OCI-LY3 (cell line): ENCODE data around the gene POLD2.

ENCODE experiments used
- H2AFZ ChIP-seq: fragments of 200-600, 300-600 bp; shearing (Covaris generic); 2 replicates; pipeline ENCODE4 v1.6.0; 2014; ENCODE audit warnings: antibody characterized with exemption, low read depth, low read length
- H3K27ac ChIP-seq: fragments of 200-600, 300-600 bp; sonication (generic); 2 replicates; pipeline ENCODE4 v1.5.1; 2014; ENCODE audit warnings: mild to moderate bottlenecking, low read length, moderate library complexity, mixed read lengths
- H3K27me3 ChIP-seq: fragments of 200-600, 300-600 bp; sonication (generic); 2 replicates; pipeline ENCODE4 v1.6.1; 2014; ENCODE audit warnings: low read depth, low read length, mixed read lengths
- H3K36me3 ChIP-seq: fragments of 200-600, 300-600 bp; sonication (generic); replicated peaks from 2 replicates; pipeline ENCODE3; 2014; ENCODE audit warnings: low read depth, low read length, mixed read lengths
- H3K4me1 ChIP-seq: fragments of 300-600, 200-600 bp; sonication (generic); 2 replicates; pipeline ENCODE4 v1.6.1; 2014; ENCODE audit warnings: low read length, mixed read lengths
- H3K4me2 ChIP-seq: fragments of 200-600, 300-600 bp; sonication (generic); 2 replicates; pipeline ENCODE4 v1.6.1; 2014; ENCODE audit warnings: low read length, mixed read lengths
- H3K4me3 ChIP-seq: fragments of 300-600, 200-600 bp; sonication (generic); 2 replicates; pipeline ENCODE4 v1.5.1; 2014; ENCODE audit warnings: antibody characterized with exemption, mild to moderate bottlenecking, low read length, moderate library complexity
- H3K79me2 ChIP-seq: fragments of 300-600, 200-600 bp; shearing (Covaris generic); 2 replicates; pipeline ENCODE4 v1.6.1; 2014; ENCODE audit warnings: mild to moderate bottlenecking, low read length, mixed read lengths
- H3K9ac ChIP-seq: fragments of 300-600, 200-600 bp; shearing (Covaris generic); 2 replicates; pipeline ENCODE4 v1.6.0; 2014; ENCODE audit warnings: mild to moderate bottlenecking, low read length, moderate library complexity
- H3K9me3 ChIP-seq: fragments of 200-600, 300-600 bp; shearing (Covaris generic); 2 replicates; pipeline ENCODE4 v1.6.1; 2014; ENCODE audit warnings: low read length, mixed read lengths; ENCODE audit not compliant: insufficient read depth
- H4K20me1 ChIP-seq: fragments of 200-600, 300-600 bp; sonication (generic); 2 replicates; pipeline ENCODE4 v1.6.1; 2016; ENCODE audit warnings: low read length, mixed read lengths; ENCODE audit not compliant: insufficient read depth
- EZH2phosphoT487 ChIP-seq: fragments of 200-600 bp; shearing (Covaris generic); IDR thresholded peaks from 2 replicates; pipeline ENCODE4 v1.6.1; 2018; ENCODE audit warnings: antibody characterized with exemption, mixed run types, low read depth
- TF ChIP-seq, protein P1 (sequence below): fragments of 200-600, 300-600 bp; sonication (generic); IDR thresholded peaks from 2 replicates; pipeline ENCODE4 v1.5.1; 2014; ENCODE audit warnings: antibody characterized with exemption, low read length, low read depth

The POLD2 gene

DNA sequence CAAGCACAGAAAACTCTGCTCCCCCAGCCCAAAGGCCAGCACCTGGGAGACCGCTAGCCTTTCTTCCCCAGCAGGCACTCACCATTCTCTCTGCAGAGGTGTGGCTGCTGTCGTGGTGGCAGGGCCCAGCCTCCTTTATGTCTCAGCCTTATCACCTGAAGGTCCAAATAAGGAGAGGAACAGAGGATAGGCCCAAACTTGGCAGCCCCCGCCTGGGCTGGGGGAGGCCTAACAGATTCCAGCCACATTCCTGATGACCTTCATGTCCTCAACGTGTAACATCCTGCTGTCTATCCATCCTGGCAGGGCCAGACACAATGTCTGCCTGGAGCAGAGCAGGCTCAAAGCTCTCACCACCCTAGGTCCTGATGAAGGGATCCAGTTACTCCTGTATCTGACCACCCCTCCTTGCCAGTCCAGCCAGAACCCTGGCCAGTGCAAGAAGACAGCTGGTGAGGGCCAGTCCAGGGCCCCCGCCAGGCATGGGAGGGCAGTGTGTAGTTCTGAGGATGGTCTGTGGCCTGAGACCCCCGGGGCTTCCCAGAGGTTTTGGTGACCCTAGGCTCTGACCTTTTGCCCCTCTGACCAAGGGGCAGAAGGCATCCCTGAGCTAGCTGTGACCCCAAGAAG lies 18.0 kb upstream of the POLD2 start, which contains the start of gene MYL7:
MYL7 (minus strand) TSS at position 112 of the 630 bp plus-strand sequence; CDS start at position 85, 27 bp downstream.
- H3K9ac ChIP-seq: no peak within 1 kb of the TSS
- H3K4me1 ChIP-seq: no peaks in the 10 kb centered on the region
- no peak within 1 kb of the TSS for H2AFZ ChIP-seq
- no peak within 1 kb of the TSS for H3K4me3 ChIP-seq
- H3K9me3 ChIP-seq: no peaks in the 10 kb centered on the region
- no peaks in the 10 kb centered on the region for H3K27me3 ChIP-seq
- no peaks in the 10 kb centered on the region for H3K36me3 ChIP-seq
- TF ChIP-seq EZH2phosphoT487: no peak
- TF ChIP-seq, protein P1, sequence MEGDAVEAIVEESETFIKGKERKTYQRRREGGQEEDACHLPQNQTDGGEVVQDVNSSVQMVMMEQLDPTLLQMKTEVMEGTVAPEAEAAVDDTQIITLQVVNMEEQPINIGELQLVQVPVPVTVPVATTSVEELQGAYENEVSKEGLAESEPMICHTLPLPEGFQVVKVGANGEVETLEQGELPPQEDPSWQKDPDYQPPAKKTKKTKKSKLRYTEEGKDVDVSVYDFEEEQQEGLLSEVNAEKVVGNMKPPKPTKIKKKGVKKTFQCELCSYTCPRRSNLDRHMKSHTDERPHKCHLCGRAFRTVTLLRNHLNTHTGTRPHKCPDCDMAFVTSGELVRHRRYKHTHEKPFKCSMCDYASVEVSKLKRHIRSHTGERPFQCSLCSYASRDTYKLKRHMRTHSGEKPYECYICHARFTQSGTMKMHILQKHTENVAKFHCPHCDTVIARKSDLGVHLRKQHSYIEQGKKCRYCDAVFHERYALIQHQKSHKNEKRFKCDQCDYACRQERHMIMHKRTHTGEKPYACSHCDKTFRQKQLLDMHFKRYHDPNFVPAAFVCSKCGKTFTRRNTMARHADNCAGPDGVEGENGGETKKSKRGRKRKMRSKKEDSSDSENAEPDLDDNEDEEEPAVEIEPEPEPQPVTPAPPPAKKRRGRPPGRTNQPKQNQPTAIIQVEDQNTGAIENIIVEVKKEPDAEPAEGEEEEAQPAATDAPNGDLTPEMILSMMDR: no peak
- no peaks in the 10 kb centered on the region for H3K79me2 ChIP-seq
- no peak within 1 kb of the TSS for H3K4me2 ChIP-seq
- H4K20me1 ChIP-seq: no peaks in the 10 kb centered on the region
- no peak within 1 kb of the TSS for H3K27ac ChIP-seq

DNA sequence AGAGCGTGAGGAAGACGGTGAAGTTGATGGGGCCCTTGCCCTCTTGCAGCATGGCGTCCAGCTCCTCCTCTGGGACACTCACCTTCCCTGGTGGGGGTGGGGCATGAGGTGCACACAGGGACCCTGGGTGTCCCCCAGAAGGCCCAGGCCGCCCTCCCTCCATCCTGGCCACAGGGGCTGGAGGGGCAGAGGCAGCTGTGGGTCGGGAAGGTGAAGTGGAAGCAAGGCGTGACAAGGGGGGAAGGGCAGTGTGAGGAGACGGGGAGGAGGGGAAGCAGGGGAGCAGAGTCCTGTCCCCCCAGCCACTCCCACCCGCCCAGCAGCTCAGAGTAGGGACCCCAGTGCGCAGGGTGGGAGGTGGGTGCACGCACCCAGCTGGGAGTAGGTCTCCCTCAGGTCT lies 17.0 kb upstream of the POLD2 start:
- no peak overlapping the region for H3K4me3 ChIP-seq
- no peak overlapping the region for H3K9ac ChIP-seq
- no peaks in the 10 kb centered on the region for H3K79me2 ChIP-seq
- no peaks in the 10 kb centered on the region for H3K9me3 ChIP-seq
- no peaks in the 10 kb centered on the region for H3K27me3 ChIP-seq
- H2AFZ ChIP-seq: no peak overlapping the region
- TF ChIP-seq, protein P1: no peak
- TF ChIP-seq EZH2phosphoT487: no peak
- H3K4me2 ChIP-seq: no peak overlapping the region
- H4K20me1 ChIP-seq: no peaks in the 10 kb centered on the region
- no peaks in the 10 kb centered on the region for H3K4me1 ChIP-seq
- no peak overlapping the region for H3K27ac ChIP-seq
- H3K36me3 ChIP-seq: no peaks in the 10 kb centered on the region

DNA sequence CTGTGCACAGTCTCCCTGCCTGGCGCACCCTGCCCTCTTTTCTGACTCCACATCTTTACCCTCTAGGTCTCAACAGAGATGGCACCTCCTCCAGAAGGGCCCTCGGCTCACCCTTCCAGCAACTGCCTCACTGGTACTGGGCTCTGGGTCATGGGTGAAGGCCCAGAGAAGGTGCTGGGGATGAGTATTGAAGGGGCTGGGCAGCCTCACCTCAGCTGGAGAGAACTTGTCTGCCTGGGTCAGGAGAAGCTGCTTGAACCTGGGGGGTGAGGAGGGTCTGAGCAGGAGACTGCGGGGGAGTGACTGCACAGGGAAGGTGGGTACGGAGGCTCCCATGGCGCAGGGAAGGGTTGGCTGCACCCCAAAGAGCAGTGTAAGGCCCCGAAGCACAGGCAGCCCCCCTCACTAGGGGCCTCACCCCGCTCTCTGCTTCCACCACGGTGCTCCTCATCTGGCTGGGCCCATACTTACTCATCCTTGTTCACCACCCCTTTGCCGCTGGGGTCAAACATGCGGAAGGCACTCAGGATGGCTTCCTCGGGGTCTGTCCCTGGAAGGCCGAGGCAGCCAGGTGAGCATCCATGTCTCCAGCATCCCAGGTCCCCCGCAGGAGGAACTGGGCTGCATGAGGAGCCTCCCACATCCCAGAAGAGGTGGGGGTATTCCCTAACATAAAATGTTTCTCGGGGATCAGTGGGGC lies 16.1 kb upstream of the POLD2 start:
- H3K9me3 ChIP-seq: no peaks in the 10 kb centered on the region
- H3K9ac ChIP-seq: no peak overlapping the region
- no peaks in the 10 kb centered on the region for H4K20me1 ChIP-seq
- no peaks in the 10 kb centered on the region for H3K79me2 ChIP-seq
- TF ChIP-seq, protein P1: no peak
- no peak for TF ChIP-seq EZH2phosphoT487
- no peak overlapping the region for H3K4me2 ChIP-seq
- H3K4me3 ChIP-seq: no peak overlapping the region
- no peak overlapping the region for H2AFZ ChIP-seq
- no peaks in the 10 kb centered on the region for H3K4me1 ChIP-seq
- no peak overlapping the region for H3K27ac ChIP-seq
- H3K27me3 ChIP-seq: no peaks in the 10 kb centered on the region
- no peaks in the 10 kb centered on the region for H3K36me3 ChIP-seq

DNA sequence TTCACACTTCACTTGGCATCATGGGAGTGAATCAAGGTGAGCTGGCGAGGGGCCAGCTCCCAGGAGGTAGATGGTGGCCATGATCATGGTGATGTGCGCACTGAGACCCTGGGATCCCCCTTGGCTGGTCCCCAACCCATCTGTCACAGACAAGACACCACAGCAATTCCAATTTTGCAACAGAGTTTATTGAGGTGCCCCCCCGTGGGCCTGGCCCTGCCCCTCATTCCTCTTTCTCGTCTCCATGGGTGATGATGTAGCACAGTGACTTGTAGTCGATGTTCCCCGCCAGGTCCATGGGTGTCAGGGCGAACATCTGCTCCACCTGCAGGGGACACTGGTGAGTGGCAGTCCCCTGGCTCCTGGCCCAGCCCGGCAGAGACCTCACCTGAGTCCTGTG lies 15.3 kb upstream of the POLD2 start:
- Histone ChIP-seq H3K4me2 (no peak overlapping the region), H3K36me3 (no peaks in the 10 kb centered on the region), H3K9ac (no peak overlapping the region), H4K20me1 (no peaks in the 10 kb centered on the region), H2AFZ (no peak overlapping the region), H3K4me3 (no peak overlapping the region), H3K27me3 (no peaks in the 10 kb centered on the region), H3K79me2 (no peaks in the 10 kb centered on the region), H3K9me3 (no peaks in the 10 kb centered on the region), H3K4me1 (no peaks in the 10 kb centered on the region), H3K27ac (no peak overlapping the region)
- TF ChIP-seq EZH2phosphoT487: no peak
- TF ChIP-seq, protein P1: no peak
